OCI-LY1 (cell line): ENCODE data around the gene SLC49A3.

ENCODE experiments used
- H2AFZ ChIP-seq: fragments of 200-600 bp; sonication (generic), shearing (Covaris generic); 2 replicates; pipeline ENCODE4 v1.6.0; 2014; ENCODE audit warnings: antibody characterized with exemption, mild to moderate bottlenecking, low read length
- H3F3A ChIP-seq: fragments of 200-600 bp; sonication (generic), shearing (Covaris generic); 2 replicates; pipeline ENCODE4 v1.6.0; 2014; ENCODE audit warnings: mild to moderate bottlenecking, antibody characterized with exemption, low read length, moderate library complexity; ENCODE audit not compliant: insufficient read depth
- H3K27ac ChIP-seq: fragments of 200-600 bp; sonication (generic); 2 replicates; pipeline ENCODE4 v1.5.1; 2014; ENCODE audit warnings: low read length, mixed run types, mild to moderate bottlenecking, low read depth; ENCODE audit not compliant: poor library complexity, severe bottlenecking
- H3K27me3 ChIP-seq: fragments of 200-600 bp; sonication (generic); 2 replicates; pipeline ENCODE4 v1.6.0; 2014; ENCODE audit warnings: antibody characterized with exemption, mild to moderate bottlenecking, low read length, moderate library complexity; ENCODE audit not compliant: insufficient read depth
- H3K36me3 ChIP-seq: fragments of 200-600 bp; sonication (generic); 2 replicates; pipeline ENCODE4 v1.6.1; 2014; ENCODE audit warnings: mild to moderate bottlenecking, antibody characterized with exemption, low read length, moderate library complexity, mixed read lengths; ENCODE audit not compliant: insufficient read depth
- H3K4me1 ChIP-seq: fragments of 200-600 bp; sonication (generic); 2 replicates; pipeline ENCODE4 v1.5.1; 2014; ENCODE audit warnings: mild to moderate bottlenecking, low read length, moderate library complexity; ENCODE audit not compliant: insufficient read depth, severe bottlenecking
- H3K4me2 ChIP-seq: fragments of 200-600 bp; sonication (generic), shearing (Covaris generic); 2 replicates; pipeline ENCODE4 v1.6.1; 2014; ENCODE audit warnings: low read length
- H3K4me3 ChIP-seq: fragments of 200-600 bp; sonication (generic); 2 replicates; pipeline ENCODE4 v1.5.1; 2014; ENCODE audit warnings: low read length, low read depth, mild to moderate bottlenecking, mixed read lengths; ENCODE audit not compliant: poor library complexity, severe bottlenecking
- H3K79me2 ChIP-seq: fragments of 200-600 bp; shearing (Covaris generic); 2 replicates; pipeline ENCODE4 v1.6.1; 2016; ENCODE audit warnings: mixed run types, low read length, mixed read lengths; ENCODE audit not compliant: insufficient read depth
- H3K9ac ChIP-seq: fragments of 200-600 bp; sonication (generic), shearing (Covaris generic); 2 replicates; pipeline ENCODE4 v1.6.1; 2014; ENCODE audit warnings: mild to moderate bottlenecking, low read length, mixed read lengths
- H3K9me2 ChIP-seq: fragments of 200-600 bp; sonication (generic), shearing (Covaris generic); 2 replicates; pipeline ENCODE4 v1.6.1; 2014; ENCODE audit warnings: low read depth, mild to moderate bottlenecking, low read length, mixed read lengths
- H3K9me3 ChIP-seq: fragments of 200-600 bp; shearing (Covaris generic); 2 replicates; pipeline ENCODE4 v1.6.1; 2014; ENCODE audit warnings: low read length, mixed read lengths
- H4K20me1 ChIP-seq: fragments of 200-600 bp; sonication (generic), shearing (Covaris generic); 2 replicates; pipeline ENCODE4 v1.6.0; 2016; ENCODE audit warnings: mild to moderate bottlenecking, low read length; ENCODE audit not compliant: insufficient read depth
- EZH2 ChIP-seq: fragments of 200-600 bp; sonication (generic), shearing (Covaris generic); IDR thresholded peaks from 2 replicates; pipeline ENCODE4 v1.8.0; 2017; ENCODE audit warnings: borderline replicate concordance, mixed run types, mild to moderate bottlenecking, antibody characterized with exemption, low read length, moderate library complexity, mixed read lengths
- TF ChIP-seq, protein P1 (sequence below): fragments of 200-600 bp; sonication (generic), shearing (Covaris generic); IDR thresholded peaks from 2 replicates; pipeline ENCODE4 v1.5.1; 2017; ENCODE audit warnings: mild to moderate bottlenecking, antibody characterized with exemption, low read length, moderate library complexity, mixed read lengths

Gene SLC49A3

DNA sequence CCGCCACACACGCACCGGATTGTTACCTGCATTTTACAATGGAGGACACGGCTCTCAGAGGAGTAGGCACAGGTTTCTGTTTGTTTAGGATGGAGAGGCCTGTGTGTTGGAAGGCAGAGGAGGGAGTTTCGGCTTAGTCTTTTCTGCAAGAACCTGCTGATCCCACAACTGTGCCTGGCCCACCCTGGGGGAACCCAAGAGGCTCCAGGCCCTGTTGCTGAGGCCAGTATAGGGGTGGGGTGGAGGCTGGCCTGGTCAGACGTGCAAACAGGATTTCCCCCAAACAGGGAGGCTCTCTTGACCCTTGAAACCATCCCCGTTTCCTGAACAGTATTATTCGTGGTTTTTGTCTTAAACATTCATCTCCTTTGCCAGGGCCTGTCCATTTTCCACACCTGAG, 772 bp upstream of the SLC49A3 start:
- no peak overlapping the region for H3K4me3 ChIP-seq
- H2AFZ ChIP-seq, result no peak overlapping the region
- no peak overlapping the region for H3K27ac ChIP-seq
- no peaks in the 10 kb centered on the region for H3K9me2 ChIP-seq
- no peak for TF ChIP-seq EZH2
- TF ChIP-seq, protein P1, sequence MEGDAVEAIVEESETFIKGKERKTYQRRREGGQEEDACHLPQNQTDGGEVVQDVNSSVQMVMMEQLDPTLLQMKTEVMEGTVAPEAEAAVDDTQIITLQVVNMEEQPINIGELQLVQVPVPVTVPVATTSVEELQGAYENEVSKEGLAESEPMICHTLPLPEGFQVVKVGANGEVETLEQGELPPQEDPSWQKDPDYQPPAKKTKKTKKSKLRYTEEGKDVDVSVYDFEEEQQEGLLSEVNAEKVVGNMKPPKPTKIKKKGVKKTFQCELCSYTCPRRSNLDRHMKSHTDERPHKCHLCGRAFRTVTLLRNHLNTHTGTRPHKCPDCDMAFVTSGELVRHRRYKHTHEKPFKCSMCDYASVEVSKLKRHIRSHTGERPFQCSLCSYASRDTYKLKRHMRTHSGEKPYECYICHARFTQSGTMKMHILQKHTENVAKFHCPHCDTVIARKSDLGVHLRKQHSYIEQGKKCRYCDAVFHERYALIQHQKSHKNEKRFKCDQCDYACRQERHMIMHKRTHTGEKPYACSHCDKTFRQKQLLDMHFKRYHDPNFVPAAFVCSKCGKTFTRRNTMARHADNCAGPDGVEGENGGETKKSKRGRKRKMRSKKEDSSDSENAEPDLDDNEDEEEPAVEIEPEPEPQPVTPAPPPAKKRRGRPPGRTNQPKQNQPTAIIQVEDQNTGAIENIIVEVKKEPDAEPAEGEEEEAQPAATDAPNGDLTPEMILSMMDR, result no peak
- no peaks in the 10 kb centered on the region for H3K36me3 ChIP-seq
- no peaks in the 10 kb centered on the region for H3K9me3 ChIP-seq
- H3K9ac ChIP-seq, result no peak overlapping the region
- no peaks in the 10 kb centered on the region for H4K20me1 ChIP-seq
- no peak overlapping the region for H3K4me2 ChIP-seq
- no peaks in the 10 kb centered on the region for H3K79me2 ChIP-seq
- H3F3A ChIP-seq, result no peaks in the 10 kb centered on the region
- no peaks in the 10 kb centered on the region for H3K4me1 ChIP-seq
- H3K27me3 ChIP-seq, result no peaks in the 10 kb centered on the region

DNA sequence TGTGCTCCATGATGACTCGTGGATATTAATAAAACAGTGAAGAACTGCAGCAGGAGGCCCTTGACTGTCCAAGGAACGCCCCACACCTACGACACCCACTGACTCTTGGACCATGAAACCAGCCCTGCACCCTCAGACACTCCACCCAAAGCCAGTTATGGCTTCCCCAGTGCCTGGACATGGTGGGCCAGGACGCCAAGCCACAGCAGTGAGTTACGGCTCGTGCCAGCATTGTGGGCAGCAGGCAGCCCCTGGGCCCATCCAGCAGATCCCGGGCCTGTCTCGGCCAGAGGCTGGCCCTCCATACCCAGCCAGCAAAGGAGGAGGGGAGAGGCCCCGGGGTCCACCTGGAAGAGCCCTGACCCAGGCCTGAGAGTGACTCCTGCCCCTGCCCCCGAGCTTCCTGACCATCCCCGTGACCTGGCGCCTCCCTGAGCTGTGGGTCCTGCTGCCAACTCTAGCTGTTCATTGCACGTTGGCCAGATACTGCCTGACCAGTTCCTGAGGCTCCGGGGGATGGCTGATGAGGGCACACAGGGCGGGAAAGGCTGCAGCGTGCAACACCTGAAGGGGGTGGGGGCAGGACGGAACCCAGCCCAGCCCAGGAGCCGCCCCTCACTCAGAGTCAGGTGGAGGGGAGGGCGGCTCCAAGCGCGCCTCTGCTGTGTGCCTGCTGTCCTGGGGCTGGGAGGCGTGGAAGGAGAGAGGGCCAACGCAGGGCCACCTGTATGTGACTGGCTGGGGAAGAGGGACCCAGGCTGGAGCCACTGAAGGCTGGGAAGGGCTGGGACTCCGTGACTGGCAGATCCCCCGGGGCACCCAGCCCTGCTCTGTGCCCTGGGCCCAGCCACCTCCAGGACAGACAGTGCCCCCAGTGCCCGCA, 739 bp downstream of the SLC49A3 start:
- Histone ChIP-seq H3K79me2 (no peaks in the 10 kb centered on the region), H4K20me1 (no peaks in the 10 kb centered on the region), H3K27ac (no peak overlapping the region), H3K4me2 (no peak overlapping the region), H3F3A (no peaks in the 10 kb centered on the region), H3K27me3 (no peaks in the 10 kb centered on the region), H2AFZ (no peak overlapping the region), H3K36me3 (no peaks in the 10 kb centered on the region), H3K4me3 (no peak overlapping the region), H3K9me2 (no peaks in the 10 kb centered on the region), H3K9me3 (no peaks in the 10 kb centered on the region), H3K9ac (no peak overlapping the region), H3K4me1 (no peaks in the 10 kb centered on the region)
- no peak for TF ChIP-seq EZH2
- TF ChIP-seq, protein P1, result no peak

- no peaks in the 10 kb centered on the region for H3K36me3 ChIP-seq
- no peak overlapping the region for H3K4me3 ChIP-seq
- H3K9ac ChIP-seq, result no peak overlapping the region
- no peak overlapping the region for H3K4me2 ChIP-seq
- no peak overlapping the region for H3K27ac ChIP-seq
- H3K79me2 ChIP-seq, result no peaks in the 10 kb centered on the region
- no peaks in the 10 kb centered on the region for H3K9me2 ChIP-seq
- H3K4me1 ChIP-seq, result no peaks in the 10 kb centered on the region
- no peaks in the 10 kb centered on the region for H3K9me3 ChIP-seq
- TF ChIP-seq EZH2, result no peak
- TF ChIP-seq, protein P1, result no peak
- no peak overlapping the region for H2AFZ ChIP-seq
- no peaks in the 10 kb centered on the region; the same call in 1 of the 2 replicates for H3K27me3 ChIP-seq
- H4K20me1 ChIP-seq, result no peaks in the 10 kb centered on the region
- H3F3A ChIP-seq, result no peaks in the 10 kb centered on the region
Observed at GRCh38 chr4:687048-687970, 1.6 kb downstream of the SLC49A3 start.
